LNCaP clone FGC (cell line): ENCODE data around the gene PROCA1.

ENCODE experiments used
- DNase-seq: peaks from one replicate; pipeline ENCODE4 v3.0.0-alpha.2; 2011; ENCODE audit warnings: low read depth
- H3K4me3 ChIP-seq: 2 replicates; pipeline ENCODE4 v1.5.1; 2011; ENCODE audit warnings: mild to moderate bottlenecking, low read depth, low read length, control low read depth
- TF ChIP-seq, protein P1 (sequence below): IDR thresholded peaks from 2 replicates; pipeline ENCODE4 v1.5.1; 2012; ENCODE audit warnings: mild to moderate bottlenecking; ENCODE audit not compliant: control insufficient read depth, insufficient read depth; ENCODE audit errors: extremely low read depth

PROCA1 gene

DNA sequence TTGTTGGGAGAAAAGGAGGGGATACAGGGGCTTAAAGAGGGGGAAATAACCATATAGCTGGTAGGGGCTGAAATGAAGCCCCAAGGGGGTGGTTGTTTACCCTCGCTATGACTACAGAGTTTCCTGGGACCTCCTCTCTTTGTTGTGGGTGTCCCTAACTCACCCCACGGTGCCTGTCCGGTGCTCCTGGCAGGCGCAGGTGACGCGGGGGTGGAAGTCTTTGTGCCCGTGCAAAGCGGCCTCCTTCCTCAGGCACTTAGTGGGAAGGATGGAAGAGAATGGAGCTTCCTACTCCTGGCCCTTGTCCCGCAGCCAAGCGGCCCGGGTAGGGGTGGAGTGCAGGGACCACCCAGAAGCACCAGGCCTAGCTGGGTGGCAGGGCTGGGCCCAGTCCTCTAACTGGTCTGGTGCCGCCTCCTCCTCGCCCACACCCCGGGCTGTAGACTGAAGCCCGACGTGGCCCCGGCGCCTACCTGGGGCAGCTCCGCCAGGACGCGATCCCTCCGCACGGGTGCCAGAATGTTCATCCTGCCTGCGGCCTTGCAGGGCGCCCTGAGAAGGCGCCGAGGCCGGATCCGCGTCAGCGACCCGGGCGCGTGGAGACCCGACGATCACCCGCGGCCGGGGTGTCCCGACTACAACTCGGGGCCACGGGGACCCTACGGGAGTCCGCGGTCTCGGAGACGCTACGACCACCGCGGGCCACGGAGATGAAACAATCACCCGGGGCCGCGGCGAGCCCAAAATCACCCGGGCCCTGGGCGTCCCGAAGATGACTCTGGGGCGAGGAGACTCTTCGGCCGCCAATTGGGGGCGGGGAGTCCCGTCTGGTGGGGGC, 5.3 kb upstream of the PROCA1 start:
- no peak overlapping the region for H3K4me3 ChIP-seq
- DNase-seq, result no peak

DNA sequence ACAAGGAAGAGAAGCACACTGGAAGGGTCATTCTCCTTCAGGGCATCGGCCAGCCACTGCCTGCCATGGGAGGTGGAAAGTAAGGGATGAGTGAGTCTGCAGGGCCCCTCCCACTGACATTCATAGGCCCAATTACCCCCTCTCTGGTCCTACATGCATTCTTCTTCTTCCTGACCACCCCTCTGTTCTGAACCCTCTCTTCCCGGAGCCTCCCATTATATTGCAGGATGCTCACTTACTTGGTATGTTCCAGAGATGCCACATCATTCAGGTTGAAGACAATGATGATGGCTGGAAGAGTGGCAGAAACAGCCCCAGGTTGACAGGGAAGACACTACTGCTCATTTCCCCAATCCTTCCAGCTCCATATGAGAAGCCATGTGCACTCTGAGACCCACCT, 3.5 kb upstream of the PROCA1 start:
- no peak overlapping the region for H3K4me3 ChIP-seq
- no peak for DNase-seq
- TF ChIP-seq, protein P1, sequence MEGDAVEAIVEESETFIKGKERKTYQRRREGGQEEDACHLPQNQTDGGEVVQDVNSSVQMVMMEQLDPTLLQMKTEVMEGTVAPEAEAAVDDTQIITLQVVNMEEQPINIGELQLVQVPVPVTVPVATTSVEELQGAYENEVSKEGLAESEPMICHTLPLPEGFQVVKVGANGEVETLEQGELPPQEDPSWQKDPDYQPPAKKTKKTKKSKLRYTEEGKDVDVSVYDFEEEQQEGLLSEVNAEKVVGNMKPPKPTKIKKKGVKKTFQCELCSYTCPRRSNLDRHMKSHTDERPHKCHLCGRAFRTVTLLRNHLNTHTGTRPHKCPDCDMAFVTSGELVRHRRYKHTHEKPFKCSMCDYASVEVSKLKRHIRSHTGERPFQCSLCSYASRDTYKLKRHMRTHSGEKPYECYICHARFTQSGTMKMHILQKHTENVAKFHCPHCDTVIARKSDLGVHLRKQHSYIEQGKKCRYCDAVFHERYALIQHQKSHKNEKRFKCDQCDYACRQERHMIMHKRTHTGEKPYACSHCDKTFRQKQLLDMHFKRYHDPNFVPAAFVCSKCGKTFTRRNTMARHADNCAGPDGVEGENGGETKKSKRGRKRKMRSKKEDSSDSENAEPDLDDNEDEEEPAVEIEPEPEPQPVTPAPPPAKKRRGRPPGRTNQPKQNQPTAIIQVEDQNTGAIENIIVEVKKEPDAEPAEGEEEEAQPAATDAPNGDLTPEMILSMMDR, result no peak

More for the DNA sequence above, 5.3 kb upstream of the PROCA1 start:
- TF ChIP-seq, protein P1, result no peak

DNA sequence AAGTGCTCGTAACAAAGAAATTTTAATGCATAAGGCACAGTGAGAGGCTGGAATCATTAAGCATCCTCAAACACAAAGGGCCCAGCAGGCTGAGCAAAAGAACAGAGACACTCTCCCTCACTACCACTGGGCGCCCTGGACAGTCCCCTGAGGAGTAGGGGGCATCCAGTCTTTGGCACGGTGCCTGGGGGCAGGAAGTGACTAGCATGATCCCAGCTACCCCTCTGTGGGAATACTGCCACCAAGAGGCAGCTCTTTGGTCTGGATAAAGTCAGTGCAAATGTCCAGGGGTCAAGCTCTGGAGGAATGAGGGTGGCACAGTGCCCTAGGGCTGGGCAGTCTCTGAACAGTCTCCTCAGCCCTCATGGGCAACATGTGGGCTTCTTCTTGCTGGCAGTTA, 2.6 kb upstream of the PROCA1 start:
- TF ChIP-seq, protein P1, result no peak
- no peak overlapping the region for H3K4me3 ChIP-seq
- DNase-seq, result no peak

DNA sequence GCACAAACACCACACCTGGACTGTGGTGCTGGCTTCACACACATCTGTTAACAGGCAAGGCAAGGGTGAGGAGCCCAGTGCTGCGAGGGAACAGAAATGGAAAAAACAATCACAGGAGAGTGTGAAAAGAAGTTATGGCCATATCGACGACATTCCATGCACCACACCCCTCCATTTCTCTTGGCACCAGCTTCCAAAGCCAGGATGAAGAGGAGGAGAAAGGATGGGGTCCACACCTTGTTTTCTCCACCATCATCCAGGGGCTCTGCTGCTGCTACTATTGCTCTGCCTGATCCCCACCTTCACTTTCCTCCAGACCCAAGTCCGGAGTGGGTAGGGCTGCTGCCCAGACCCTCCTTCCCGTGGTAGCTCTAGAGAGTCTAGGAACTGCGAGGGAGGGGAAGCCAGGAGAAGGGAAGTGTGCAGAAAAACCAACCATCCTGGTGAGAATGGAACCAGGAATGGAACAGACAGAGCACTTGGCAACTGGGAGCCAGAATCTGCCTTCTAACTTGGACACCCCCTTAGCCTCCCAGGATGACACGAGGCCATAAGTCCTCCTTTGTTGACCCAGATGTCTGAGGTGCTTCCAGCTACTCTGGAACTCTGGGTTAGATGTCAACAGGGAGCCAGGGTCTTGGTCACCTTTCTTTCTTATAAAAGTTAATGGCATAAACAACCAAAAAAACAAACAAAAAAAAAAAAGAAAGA, 1.2 kb upstream of the PROCA1 start:
- DNase-seq, result no peak
- TF ChIP-seq, protein P1, result no peak

DNA sequence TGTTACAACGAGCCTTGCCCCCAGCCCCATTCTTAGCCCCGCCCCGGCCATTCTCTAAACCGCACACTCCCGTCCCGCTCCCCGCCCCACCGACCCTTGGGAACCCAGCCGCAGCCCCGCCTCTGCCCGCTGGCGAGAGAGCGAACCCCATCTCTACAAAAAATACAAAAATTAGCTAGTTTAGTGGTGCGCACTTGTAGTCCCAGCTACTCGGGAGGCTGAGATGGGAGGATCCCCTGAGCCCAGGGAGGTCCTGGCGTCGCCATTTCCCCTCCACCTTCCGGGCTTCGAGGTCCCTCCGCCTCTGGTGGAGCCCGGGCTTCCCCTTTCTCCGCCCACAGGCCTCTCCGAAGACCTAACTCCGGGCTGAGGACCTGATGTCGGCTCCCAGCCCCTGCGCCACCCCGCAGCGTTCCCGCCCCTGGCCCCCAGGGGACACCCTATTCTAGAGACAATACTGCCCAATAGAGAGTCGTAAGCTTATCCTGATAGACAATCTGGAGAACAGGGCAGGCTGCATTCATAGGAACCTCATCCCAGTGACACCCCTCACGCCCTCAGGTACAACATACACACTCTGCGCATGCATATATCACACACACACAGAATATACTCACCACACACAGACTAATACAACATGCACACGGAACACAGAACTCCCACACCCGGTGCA, 480 bp upstream of the PROCA1 start:
- DNase-seq, result no peak
- H3K4me3 ChIP-seq, result no peak overlapping the region
- TF ChIP-seq, protein P1, result no peak

More for the DNA sequence above, 1.2 kb upstream of the PROCA1 start:
- H3K4me3 ChIP-seq, result no peak overlapping the region

DNA sequence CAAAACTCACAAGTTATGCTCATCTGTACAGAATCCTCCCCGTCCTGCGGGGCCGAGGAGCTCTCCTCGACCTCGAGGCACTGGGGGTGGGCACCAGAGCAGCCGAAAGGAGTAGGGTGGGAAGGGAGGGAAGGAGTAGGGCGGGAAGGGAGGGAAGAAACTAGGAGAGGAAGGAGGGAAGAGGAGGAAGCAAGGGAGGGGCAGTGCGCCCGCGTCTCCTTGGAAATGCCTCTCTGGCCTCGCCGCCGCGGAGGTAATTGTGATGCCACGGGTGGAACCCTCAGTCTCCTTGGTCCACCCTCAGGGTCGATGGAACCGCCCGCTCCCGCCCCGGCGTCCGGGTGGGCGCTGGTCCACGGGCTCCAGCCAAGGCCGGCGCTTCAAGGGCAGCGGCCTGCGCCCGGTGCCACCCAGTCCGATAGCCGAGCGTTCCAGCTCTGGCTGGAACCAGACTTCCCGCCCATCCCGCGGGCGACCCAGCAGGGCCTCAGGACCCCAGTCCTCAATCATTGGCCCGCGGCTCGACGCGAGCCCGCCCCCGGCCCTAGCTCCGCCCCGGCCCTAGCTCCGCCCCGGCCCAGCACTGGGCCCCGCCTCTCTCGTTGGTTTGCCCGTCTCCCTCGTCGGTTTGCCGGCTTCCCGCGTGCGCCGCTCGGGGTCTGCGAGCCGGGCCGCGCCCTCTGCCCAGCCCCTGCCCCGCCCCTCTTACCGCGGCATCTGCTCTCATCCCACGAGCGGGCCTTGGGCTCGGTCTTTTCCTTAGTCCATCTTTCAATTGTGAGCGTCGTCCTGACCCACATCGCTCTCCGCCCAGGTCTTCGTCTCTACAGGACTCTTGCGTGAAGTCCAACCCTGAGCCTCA, 596 bp downstream of the PROCA1 start:
- no peak for DNase-seq
- H3K4me3 ChIP-seq, result no peak overlapping the region
- TF ChIP-seq, protein P1, result no peak
